ENCODE results near the gene RPH3AL. TPM values are rescaled to one million over a fixed set of nuclear protein-coding genes. Genes with fewer than 3 reads are reported as not detected.
A peak's percentile ranks its signal among the peaks of the same experiment; 100 is the strongest.

RPH3AL gene
- total RNA-seq, 4 donors from 2014 or later, result 24.3 to 90.5 (median 47.2) TPM

GRCh38 chr17:213286-214105, 139.1 kb downstream of the RPH3AL start:
- intact Hi-C loops (cut with DNase I; ENCODE audit: low total_unique reads), result no loop called here
- in situ Hi-C loops (cut with MboI; ENCODE audit: low pct_ligation_motif_present in 1 of 4, low pct_unique_long_range_greater_than_20kb in 1 of 4, low sequenced_read_pairs in 3 of 4), result no loop called here
- Histone ChIP-seq H3K4me1 (peaks cover 0 to 7% (median 0%) of the 10 kb centered on the region in 4 donors), H3K36me3 (no peaks in the 10 kb centered on the region), H3K27ac (no peak overlapping the region), H3K9me3 (no peaks in the 10 kb centered on the region), H3K27me3 (no peaks in the 10 kb centered on the region), H3K4me3 (no peak overlapping the region)
- TF ChIP-seq POLR2A (IDR thresholded peaks at IDR 0.05) (no peak), POLR2AphosphoS5 (IDR thresholded peaks at IDR 0.05) (no peak), EP300 (IDR thresholded peaks at IDR 0.05; ENCODE audit: low read depth) (no peak)
- TF ChIP-seq, protein P1, sequence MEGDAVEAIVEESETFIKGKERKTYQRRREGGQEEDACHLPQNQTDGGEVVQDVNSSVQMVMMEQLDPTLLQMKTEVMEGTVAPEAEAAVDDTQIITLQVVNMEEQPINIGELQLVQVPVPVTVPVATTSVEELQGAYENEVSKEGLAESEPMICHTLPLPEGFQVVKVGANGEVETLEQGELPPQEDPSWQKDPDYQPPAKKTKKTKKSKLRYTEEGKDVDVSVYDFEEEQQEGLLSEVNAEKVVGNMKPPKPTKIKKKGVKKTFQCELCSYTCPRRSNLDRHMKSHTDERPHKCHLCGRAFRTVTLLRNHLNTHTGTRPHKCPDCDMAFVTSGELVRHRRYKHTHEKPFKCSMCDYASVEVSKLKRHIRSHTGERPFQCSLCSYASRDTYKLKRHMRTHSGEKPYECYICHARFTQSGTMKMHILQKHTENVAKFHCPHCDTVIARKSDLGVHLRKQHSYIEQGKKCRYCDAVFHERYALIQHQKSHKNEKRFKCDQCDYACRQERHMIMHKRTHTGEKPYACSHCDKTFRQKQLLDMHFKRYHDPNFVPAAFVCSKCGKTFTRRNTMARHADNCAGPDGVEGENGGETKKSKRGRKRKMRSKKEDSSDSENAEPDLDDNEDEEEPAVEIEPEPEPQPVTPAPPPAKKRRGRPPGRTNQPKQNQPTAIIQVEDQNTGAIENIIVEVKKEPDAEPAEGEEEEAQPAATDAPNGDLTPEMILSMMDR (IDR thresholded peaks at IDR 0.05), result no peak
- 92% methylated on average over 21 of the region's 25 CpGs; no CpG with 5 or more reads in 1 of the 2 donors for WGBS, 2 donors (ENCODE audit: low coverage in 1 of 2)
- no peak for DNase-seq

- intact Hi-C loops (cut with DNase I; ENCODE audit: low total_unique reads), result no loop called here
- no peak for DNase-seq
- WGBS, 2 donors (ENCODE audit: low coverage in 1 of 2), result 94% methylated on average over 8 of the region's 8 CpGs; no CpG with 5 or more reads in 1 of the 2 donors
- peaks cover 0 to 8% (median 2%) of the 10 kb centered on the region in 4 donors for H3K4me1 ChIP-seq
- TF ChIP-seq POLR2AphosphoS5 (IDR thresholded peaks at IDR 0.05) (no peak), POLR2A (IDR thresholded peaks at IDR 0.05) (no peak), EP300 (IDR thresholded peaks at IDR 0.05; ENCODE audit: low read depth) (no peak)
- TF ChIP-seq, protein P1 (IDR thresholded peaks at IDR 0.05), result no peak
- no peak overlapping the region for H3K27ac ChIP-seq
- H3K27me3 ChIP-seq, result no peaks in the 10 kb centered on the region
- H3K9me3 ChIP-seq, result no peaks in the 10 kb centered on the region
- in situ Hi-C loops (cut with MboI; ENCODE audit: low pct_ligation_motif_present in 1 of 4, low pct_unique_long_range_greater_than_20kb in 1 of 4, low sequenced_read_pairs in 3 of 4), result no loop called here
- no peak overlapping the region for H3K4me3 ChIP-seq
- no peaks in the 10 kb centered on the region for H3K36me3 ChIP-seq
Measured at GRCh38 chr17:210402-210801, 142.2 kb downstream of the RPH3AL start.

DNA sequence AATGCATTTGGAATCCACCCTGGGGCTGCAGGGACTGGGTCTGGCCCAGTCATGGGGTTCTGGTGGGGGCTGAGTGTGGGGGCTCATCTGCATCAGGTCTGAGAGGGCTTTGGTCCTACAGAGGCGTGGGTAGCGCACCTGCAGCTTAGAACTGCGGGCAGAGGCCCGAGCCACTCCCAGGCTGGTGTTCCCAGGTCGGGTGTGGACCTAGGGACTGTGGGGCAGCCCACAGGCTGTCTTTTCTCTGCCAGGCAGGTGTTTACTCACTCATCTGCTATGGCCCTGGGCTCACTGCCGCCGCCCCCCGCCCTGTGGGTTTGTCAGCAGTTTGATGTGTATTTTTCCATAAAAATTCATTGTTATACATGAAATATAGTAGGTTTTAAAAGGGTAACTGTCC, 144.2 kb downstream of the RPH3AL start:
- intact Hi-C loops (cut with DNase I; ENCODE audit: low total_unique reads), result no loop called here
- DNase-seq, result peak; percentile 43
- TF ChIP-seq EP300 (IDR thresholded peaks at IDR 0.05; ENCODE audit: low read depth) (no peak), POLR2AphosphoS5 (IDR thresholded peaks at IDR 0.05) (no peak), POLR2A (IDR thresholded peaks at IDR 0.05) (no peak)
- TF ChIP-seq, protein P1 (IDR thresholded peaks at IDR 0.05), result no peak
- Histone ChIP-seq H3K4me1 (peaks cover 0 to 6% (median 2%) of the 10 kb centered on the region in 4 donors), H3K36me3 (no peaks in the 10 kb centered on the region), H3K4me3 (no peak overlapping the region), H3K27ac (no peak overlapping the region), H3K27me3 (no peaks in the 10 kb centered on the region), H3K9me3 (no peaks in the 10 kb centered on the region)
- in situ Hi-C loops (cut with MboI; ENCODE audit: low pct_ligation_motif_present in 1 of 4, low pct_unique_long_range_greater_than_20kb in 1 of 4, low sequenced_read_pairs in 3 of 4), result no loop called here
- WGBS, 2 donors (ENCODE audit: low coverage in 1 of 2), result 33 to 67% methylated on average over 3 to 8 of the region's 8 CpGs

DNA sequence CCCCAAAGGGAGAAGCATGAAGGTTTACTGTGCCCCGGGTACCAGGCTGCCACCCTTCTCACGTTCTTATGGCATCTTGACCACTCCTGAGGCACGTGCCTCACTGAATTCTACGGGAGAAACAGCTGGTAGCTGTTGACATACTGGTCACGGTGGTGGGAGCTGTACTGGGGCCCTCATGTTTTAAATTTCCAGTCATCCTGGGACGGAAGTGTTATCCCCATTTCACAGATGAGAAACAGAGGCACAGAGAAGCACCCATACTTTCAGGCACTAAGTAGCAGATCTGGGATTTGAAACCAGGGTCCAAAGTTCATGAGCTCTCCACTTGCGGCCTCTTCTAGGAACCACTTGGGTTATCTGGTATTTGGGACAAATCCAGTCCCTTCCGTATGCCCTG, 144.8 kb downstream of the RPH3AL start:
- H3K4me3 ChIP-seq, result no peak overlapping the region
- WGBS, 2 donors (ENCODE audit: low coverage in 1 of 2), result 83% methylated on average over 8 of the region's 8 CpGs; no CpG with 5 or more reads in 1 of the 2 donors
- TF ChIP-seq POLR2AphosphoS5 (IDR thresholded peaks at IDR 0.05), result no peak
- TF ChIP-seq POLR2A (IDR thresholded peaks at IDR 0.05), result no peak
- TF ChIP-seq, protein P1 (IDR thresholded peaks at IDR 0.05), result no peak
- no peak for TF ChIP-seq EP300 (IDR thresholded peaks at IDR 0.05; ENCODE audit: low read depth)
- intact Hi-C loops (cut with DNase I; ENCODE audit: low total_unique reads), result no loop called here
- no peak overlapping the region for H3K27ac ChIP-seq
- no peaks in the 10 kb centered on the region for H3K27me3 ChIP-seq
- no peaks in the 10 kb centered on the region for H3K9me3 ChIP-seq
- no peaks in the 10 kb centered on the region for H3K36me3 ChIP-seq
- no peak for DNase-seq
- in situ Hi-C loops (cut with MboI; ENCODE audit: low pct_ligation_motif_present in 1 of 4, low pct_unique_long_range_greater_than_20kb in 1 of 4, low sequenced_read_pairs in 3 of 4), result no loop called here
- H3K4me1 ChIP-seq, result peaks cover 0 to 6% (median 2%) of the 10 kb centered on the region in 4 donors

Data from transverse colon (tissue), 4 donors.